GM12878 (cell line): Measurements from ENCODE around the gene IER3. TPM values are rescaled to one million over a fixed set of nuclear protein-coding genes. Genes with fewer than 3 reads are reported as not detected.

Experiments used
- ASH2L ChIP-seq: fragments of 300-600, 200-600 bp; sonication (generic); IDR thresholded peaks from 2 replicates; pipeline ENCODE4 v1.6.1; 2017; ENCODE audit warnings: low read depth, mild to moderate bottlenecking, borderline replicate concordance
- BACH1 ChIP-seq: fragments of 450-650 bp; IDR thresholded peaks from 2 replicates; pipeline ENCODE4 v1.6.1; 2017; ENCODE audit warnings: mild to moderate bottlenecking, borderline replicate concordance
- BHLHE40 ChIP-seq, 2 experiments: fragments of 450-650 bp in 1 of 2; IDR thresholded peaks; 2 replicates each; pipeline ENCODE4 v1.6.1; 2011 to 2017; ENCODE audit warnings: low read depth in 2 of 2, borderline replicate concordance in 1 of 2, improper control_type of control experiment in 1 of 2, low read length in 1 of 2, mild to moderate bottlenecking in 1 of 2
- BRCA1 ChIP-seq: IDR thresholded peaks from 2 replicates; pipeline ENCODE4 v1.6.1; 2011; ENCODE audit warnings: low read depth, low read length, improper control_type of control experiment
- CHD4 ChIP-seq: fragments of 200-600 bp; sonication (generic); IDR thresholded peaks from 2 replicates; pipeline ENCODE4 v1.6.1; 2016; ENCODE audit warnings: mild to moderate bottlenecking
- CREM ChIP-seq: IDR thresholded peaks from 2 replicates; pipeline ENCODE4 v1.6.1; 2014; ENCODE audit warnings: antibody characterized with exemption, low read depth
- EGR1 ChIP-seq, 2 experiments: IDR thresholded peaks; 1 replicate in 1 of 2; 2 replicates in 1 of 2; pipeline ENCODE4 v1.6.1; 2011 to 2012; ENCODE audit warnings: low read depth in 2 of 2, low read length in 2 of 2, borderline replicate concordance in 1 of 2, mild to moderate bottlenecking in 1 of 2, moderate library complexity in 1 of 2
- IRF4 ChIP-seq: IDR thresholded peaks from 2 replicates; pipeline ENCODE4 v1.6.1; 2011; ENCODE audit warnings: low read depth, low read length
- KDM1A ChIP-seq: fragments of 200-600 bp; sonication (generic); IDR thresholded peaks from 2 replicates; pipeline ENCODE4 v1.6.1; 2016; ENCODE audit warnings: borderline replicate concordance
- LARP7 ChIP-seq: fragments of 450-650 bp; IDR thresholded peaks from 2 replicates; pipeline ENCODE4 v1.6.1; 2017; ENCODE audit warnings: mild to moderate bottlenecking
- NR2C2 ChIP-seq: IDR thresholded peaks from 2 replicates; pipeline ENCODE4 v1.6.1; 2011; ENCODE audit warnings: borderline replicate concordance, low read depth; ENCODE audit not compliant: control insufficient read depth, insufficient read length
- NR2F1 ChIP-seq: fragments of 450-650 bp; conservative IDR thresholded peaks from 2 replicates; pipeline ENCODE4 v1.6.1; 2017; ENCODE audit warnings: mild to moderate bottlenecking
- RAD51 ChIP-seq: fragments of 450-650 bp; IDR thresholded peaks from 2 replicates; pipeline ENCODE4 v1.6.1; 2016; ENCODE audit warnings: moderate library complexity, mild to moderate bottlenecking, inconsistent platforms
- RELA ChIP-seq: fragments of 450-650 bp; IDR thresholded peaks from 2 replicates; pipeline ENCODE4 v1.8.0; 2014; ENCODE audit warnings: borderline replicate concordance; ENCODE audit not compliant: partially characterized antibody
- RFX5 ChIP-seq: IDR thresholded peaks from 2 replicates; pipeline ENCODE4 v1.6.1; 2011; ENCODE audit warnings: low read depth, low read length, improper control_type of control experiment
- SIX5 ChIP-seq: IDR thresholded peaks from 2 replicates; pipeline ENCODE4 v1.6.1; 2011; ENCODE audit warnings: mild to moderate bottlenecking, low read depth, low read length, moderate library complexity; ENCODE audit not compliant: severe bottlenecking
- SKIL ChIP-seq: fragments of 450-650 bp; IDR thresholded peaks from 2 replicates; pipeline ENCODE4 v1.6.1; 2017; ENCODE audit warnings: mild to moderate bottlenecking, low read depth, inconsistent platforms; ENCODE audit not compliant: poor library complexity, severe bottlenecking
- SMC3 ChIP-seq: IDR thresholded peaks from 2 replicates; pipeline ENCODE4 v1.6.1; 2011; ENCODE audit warnings: low read length, improper control_type of control experiment, borderline replicate concordance
- SREBF2 ChIP-seq: IDR thresholded peaks from 2 replicates; pipeline ENCODE4 v1.6.1; 2012; ENCODE audit warnings: mild to moderate bottlenecking, low read length
- ZNF274 ChIP-seq: IDR thresholded peaks from one replicate; pipeline ENCODE4 v1.8.0; 2011; ENCODE audit not compliant: insufficient read length, insufficient read depth
- ZNF622 ChIP-seq: fragments of 450-650 bp; IDR thresholded peaks from 2 replicates; pipeline ENCODE4 v1.6.1; 2017; ENCODE audit warnings: mild to moderate bottlenecking, inconsistent platforms
- polyA plus RNA-seq, 11 experiments: library from polyadenylated mRNA; depleted of rRNA in 4 of 11; unstranded in 6 of 11; stranded (reverse) in 5 of 11; fragments of >200 nt; fragmentation: Nextera tagmentation in 4 of 11; fragmentation: Illumina TruSeq in 1 of 11; extraction: Ambion mirVana in 4 of 11; extraction: Trizol in 1 of 11; gene quantifications; 1 replicate in 1 of 11; 2 replicates in 10 of 11; pipeline versions ENCODE4 v1.2.1 to v1.2.3, GENCODE V29; 2011 to 2016; ENCODE audit warnings: inconsistent platforms in 2 of 11, missing spikeins in 2 of 11, low read depth in 1 of 11
- total RNA-seq, 4 experiments: library from RNA; depleted of rRNA in 3 of 4; stranded (reverse); fragments of >200 nt in 3 of 4; fragmentation: Illumina TruSeq in 1 of 4; extraction: Trizol in 1 of 4; gene quantifications; 2 replicates each; pipeline versions ENCODE4 v1.2.1 to v1.2.3, GENCODE V29; 2013 to 2021
- TF ChIP-seq, protein P1 (sequence below): IDR thresholded peaks from 2 replicates; pipeline ENCODE4 v1.6.1; 2011; ENCODE audit warnings: low read depth, low read length, improper control_type of control experiment, borderline replicate concordance
- TF ChIP-seq, protein P2 (sequence below): IDR thresholded peaks from 2 replicates; pipeline ENCODE4 v1.6.1; 2012; ENCODE audit warnings: low read depth, low read length, improper control_type of control experiment
- TF ChIP-seq, protein P3 (sequence below): fragments of 450-650 bp; formaldehyde crosslinking; IDR thresholded peaks from 2 replicates; pipeline ENCODE4 v1.4.0; 2020; ENCODE audit warnings: mild to moderate bottlenecking, moderate library complexity

Gene IER3
- total and polyA plus RNA-seq, 10 of the 15 experiments (the other 5 are each of a cell fraction or from before 2014, with no cell fraction given), result 1.9 to 100 (median 32.3) TPM

GRCh38 chr6:30767158-30767943 lies 23.0 kb upstream of the IER3 start (continued):
- TF ChIP-seq KDM1A (no peak), NR2F1 (no peak; the same call in 1 of the 2 replicates), ZNF622 (no peak), EGR1 (IDR thresholded peaks at IDR 0.05; ENCODE audit: borderline replicate concordance in 1 of 2, low read depth in 2 of 2, low read length in 2 of 2) (no peak), CHD4 (no peak), CREM (no peak), IRF4 (peak; percentile 66), ZNF274 (no peak), BACH1 (peak; percentile 69; the same call in 1 of the 2 replicates), SREBF2 (no peak), RAD51 (no peak), RFX5 (no peak), SMC3 (no peak), BRCA1 (no peak), ASH2L (no peak), SKIL (peak; percentile 93), SIX5 (no peak), BHLHE40 (IDR thresholded peaks at IDR 0.05; ENCODE audit: borderline replicate concordance in 1 of 2, low read depth in 2 of 2, low read length in 1 of 2) (peak in 1 of 2 experiments; percentile 72; a peak in 2 of 4 replicates), RELA (peak; percentile 6), LARP7 (no peak), NR2C2 (no peak)
- TF ChIP-seq, protein P1, sequence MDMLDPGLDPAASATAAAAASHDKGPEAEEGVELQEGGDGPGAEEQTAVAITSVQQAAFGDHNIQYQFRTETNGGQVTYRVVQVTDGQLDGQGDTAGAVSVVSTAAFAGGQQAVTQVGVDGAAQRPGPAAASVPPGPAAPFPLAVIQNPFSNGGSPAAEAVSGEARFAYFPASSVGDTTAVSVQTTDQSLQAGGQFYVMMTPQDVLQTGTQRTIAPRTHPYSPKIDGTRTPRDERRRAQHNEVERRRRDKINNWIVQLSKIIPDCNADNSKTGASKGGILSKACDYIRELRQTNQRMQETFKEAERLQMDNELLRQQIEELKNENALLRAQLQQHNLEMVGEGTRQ, result no peak
- TF ChIP-seq, protein P2, sequence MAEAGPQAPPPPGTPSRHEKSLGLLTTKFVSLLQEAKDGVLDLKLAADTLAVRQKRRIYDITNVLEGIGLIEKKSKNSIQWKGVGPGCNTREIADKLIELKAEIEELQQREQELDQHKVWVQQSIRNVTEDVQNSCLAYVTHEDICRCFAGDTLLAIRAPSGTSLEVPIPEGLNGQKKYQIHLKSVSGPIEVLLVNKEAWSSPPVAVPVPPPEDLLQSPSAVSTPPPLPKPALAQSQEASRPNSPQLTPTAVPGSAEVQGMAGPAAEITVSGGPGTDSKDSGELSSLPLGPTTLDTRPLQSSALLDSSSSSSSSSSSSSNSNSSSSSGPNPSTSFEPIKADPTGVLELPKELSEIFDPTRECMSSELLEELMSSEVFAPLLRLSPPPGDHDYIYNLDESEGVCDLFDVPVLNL, result no peak
- TF ChIP-seq, protein P3, sequence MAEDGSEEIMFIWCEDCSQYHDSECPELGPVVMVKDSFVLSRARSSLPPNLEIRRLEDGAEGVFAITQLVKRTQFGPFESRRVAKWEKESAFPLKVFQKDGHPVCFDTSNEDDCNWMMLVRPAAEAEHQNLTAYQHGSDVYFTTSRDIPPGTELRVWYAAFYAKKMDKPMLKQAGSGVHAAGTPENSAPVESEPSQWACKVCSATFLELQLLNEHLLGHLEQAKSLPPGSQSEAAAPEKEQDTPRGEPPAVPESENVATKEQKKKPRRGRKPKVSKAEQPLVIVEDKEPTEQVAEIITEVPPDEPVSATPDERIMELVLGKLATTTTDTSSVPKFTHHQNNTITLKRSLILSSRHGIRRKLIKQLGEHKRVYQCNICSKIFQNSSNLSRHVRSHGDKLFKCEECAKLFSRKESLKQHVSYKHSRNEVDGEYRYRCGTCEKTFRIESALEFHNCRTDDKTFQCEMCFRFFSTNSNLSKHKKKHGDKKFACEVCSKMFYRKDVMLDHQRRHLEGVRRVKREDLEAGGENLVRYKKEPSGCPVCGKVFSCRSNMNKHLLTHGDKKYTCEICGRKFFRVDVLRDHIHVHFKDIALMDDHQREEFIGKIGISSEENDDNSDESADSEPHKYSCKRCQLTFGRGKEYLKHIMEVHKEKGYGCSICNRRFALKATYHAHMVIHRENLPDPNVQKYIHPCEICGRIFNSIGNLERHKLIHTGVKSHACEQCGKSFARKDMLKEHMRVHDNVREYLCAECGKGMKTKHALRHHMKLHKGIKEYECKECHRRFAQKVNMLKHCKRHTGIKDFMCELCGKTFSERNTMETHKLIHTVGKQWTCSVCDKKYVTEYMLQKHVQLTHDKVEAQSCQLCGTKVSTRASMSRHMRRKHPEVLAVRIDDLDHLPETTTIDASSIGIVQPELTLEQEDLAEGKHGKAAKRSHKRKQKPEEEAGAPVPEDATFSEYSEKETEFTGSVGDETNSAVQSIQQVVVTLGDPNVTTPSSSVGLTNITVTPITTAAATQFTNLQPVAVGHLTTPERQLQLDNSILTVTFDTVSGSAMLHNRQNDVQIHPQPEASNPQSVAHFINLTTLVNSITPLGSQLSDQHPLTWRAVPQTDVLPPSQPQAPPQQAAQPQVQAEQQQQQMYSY (CRISPR knock-in tag), result no peak
